NOMO-1 treated with dmso at 0.1 percent for 144 hours (cell line): ENCODE results near the gene NHERF2.
"Not testable (repeated sequence)": the region's sequence is repeated elsewhere in the genome, so short reads cannot be mapped to it uniquely, and the experiment has no call there.

Source experiments
- DNase-seq: peaks from one replicate; lab custom pipeline; 2025; ENCODE audit not compliant: unreplicated experiment; lab: John Stamatoyannopoulos, UW

Gene NHERF2

DNA sequence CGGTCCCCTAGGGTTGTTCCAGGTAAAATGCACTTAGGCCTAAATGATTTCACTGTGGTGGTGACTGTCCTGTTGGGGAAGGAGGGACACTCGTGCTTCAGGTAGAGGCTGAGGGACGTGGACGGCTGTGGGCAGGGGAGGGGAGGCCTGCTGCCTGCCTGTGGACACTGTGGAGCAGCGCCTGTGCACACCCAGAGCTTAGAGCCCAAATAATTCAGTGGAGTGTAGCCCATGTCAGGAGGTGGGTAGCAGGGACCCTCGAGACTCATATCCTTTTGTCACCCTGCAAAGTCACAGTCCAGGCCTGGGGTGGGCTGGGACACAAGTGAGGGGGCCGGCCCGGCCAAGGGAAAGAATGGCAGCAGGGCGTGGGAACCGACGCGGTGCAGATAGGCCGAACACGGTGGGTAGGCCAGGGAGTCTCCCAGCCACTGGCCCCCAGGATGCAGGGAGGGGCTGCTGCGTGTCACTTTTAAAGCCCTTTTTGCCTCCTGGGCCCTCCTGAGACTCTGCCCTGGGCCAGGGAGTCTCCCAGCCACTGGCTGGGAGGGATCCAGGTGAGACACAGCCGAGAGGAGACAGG, 733 bp upstream of the NHERF2 start:
- no peak for DNase-seq

DNA sequence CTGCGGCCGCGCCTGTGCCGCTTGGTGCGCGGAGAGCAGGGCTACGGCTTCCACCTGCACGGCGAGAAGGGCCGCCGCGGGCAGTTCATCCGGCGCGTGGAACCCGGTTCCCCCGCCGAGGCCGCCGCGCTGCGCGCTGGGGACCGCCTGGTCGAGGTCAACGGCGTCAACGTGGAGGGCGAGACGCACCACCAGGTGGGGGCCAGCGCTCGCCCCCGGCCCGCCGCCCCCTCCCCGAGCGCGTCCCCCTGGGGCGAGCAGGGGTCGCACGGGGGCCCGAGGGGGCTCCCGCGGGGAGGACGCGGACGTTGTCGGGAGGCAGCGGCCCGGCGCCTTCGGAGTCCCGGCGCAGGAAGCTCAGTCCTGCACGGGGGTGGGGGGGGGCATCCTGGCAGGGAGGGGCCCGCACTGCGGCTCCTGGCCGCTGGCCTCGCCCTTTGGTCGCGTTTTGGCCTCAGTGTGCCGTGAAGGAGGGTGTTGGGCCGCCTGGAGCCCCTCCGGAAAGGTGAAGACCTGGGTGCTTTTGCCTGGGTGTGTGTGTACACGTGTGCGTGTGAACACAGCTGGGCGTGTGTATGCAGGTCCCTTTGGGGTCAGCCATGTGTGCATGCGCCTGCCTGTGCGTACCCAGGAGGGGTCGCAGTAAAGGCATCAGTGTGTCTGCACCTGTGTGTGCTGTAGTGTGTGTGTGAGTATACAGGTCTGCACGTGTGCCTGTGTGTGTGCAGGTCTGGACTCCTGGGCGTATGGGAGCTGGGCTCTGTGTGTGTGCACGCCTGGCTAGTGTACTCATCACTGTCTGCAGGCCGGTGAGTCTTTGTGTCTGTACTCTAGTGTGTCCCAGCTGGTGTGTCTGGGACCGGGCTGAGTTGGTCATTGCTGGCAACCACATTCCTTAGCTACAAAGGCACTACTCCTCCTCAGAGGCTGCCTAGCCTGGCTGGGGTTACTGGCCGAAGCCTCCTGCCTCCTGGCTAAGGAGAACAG, 615 bp downstream of the NHERF2 start:
- DNase-seq, result no peak

DNA sequence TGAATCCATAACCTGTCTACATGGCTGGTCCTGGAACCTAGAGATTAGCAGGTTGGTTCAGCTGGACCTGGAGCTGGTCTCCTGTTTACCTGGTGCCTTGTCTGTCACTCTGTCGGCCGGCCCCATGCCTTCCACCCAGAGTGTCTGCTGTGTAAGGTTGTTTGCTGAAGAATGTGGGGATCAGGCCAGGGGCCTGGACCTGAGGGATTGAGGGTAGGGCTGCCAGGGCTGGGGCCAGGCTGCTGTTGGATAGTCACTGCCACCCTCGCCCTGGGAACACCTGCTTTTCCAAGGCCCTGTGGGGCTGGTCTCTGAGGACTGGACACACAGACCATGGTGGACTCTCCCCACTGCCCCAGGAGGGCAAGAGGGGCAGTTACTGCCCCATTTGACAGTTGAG, 1.4 kb downstream of the NHERF2 start:
- DNase-seq, result no peak

DNA sequence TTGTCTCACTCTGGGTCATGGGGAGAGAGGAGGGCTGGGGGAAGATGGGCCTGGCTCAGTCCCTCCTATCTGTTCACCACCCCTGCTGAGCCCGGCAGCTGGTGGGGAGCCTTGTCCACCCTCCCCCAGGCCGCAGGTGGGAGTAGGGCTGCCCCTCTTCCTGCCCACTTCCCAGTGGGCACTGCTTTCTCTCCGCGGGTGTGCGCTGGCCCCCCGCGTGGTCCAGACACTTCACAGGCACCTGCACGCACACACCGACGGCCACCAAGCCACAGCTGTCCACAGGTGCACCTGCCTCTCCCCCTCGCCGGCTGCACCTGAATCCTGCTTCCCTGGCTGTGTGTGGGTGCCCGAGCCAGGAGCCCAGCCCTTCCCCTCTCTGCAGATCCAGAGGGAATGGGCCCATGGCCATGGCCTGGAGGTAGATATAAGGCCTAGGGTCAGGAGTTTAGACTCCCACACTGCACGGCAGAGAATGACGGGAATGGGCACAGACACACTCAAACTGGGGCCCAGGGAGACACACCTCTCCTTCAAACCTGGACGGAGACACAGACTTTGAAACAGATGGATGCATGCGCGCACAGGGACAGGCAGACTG, 2.0 kb downstream of the NHERF2 start:
- no peak for DNase-seq

DNA sequence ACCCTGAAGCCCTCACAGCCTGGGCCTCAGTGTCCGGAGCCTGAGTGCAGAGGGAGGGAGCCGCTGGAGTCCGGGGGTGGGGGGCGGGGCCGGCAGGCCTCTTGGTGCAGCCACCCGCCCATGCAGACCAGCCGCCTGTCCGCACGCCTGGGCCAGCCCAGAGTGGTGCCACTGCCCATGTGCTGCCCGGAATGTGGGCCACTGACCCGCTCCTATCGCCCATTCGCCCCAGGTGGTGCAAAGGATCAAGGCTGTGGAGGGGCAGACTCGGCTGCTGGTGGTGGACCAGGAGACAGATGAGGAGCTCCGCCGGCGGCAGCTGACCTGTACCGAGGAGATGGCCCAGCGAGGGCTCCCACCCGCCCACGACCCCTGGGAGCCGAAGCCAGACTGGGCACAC, 2.6 kb downstream of the NHERF2 start:
- DNase-seq, result no peak

DNA sequence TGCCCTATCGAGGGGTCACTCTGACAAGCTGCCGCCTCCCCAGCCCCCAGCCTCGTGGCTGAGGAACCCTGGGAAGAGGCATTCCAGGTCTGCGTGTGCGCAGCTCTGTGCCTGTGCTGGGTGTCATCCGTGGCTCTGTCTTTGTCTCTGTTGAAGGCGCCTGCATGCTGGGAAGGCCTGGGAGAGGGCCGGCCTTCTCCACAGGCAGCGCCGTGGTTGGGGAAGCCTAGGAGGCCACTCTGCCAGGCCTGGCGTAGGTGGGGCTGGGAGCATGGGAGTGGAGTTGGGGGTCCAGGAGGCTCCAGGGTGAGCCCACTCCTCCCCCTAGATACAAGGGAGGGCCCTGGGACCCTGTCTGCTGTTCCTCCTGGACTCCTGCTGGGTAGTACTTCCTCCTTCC, 3.3 kb downstream of the NHERF2 start:
- no peak for DNase-seq

DNA sequence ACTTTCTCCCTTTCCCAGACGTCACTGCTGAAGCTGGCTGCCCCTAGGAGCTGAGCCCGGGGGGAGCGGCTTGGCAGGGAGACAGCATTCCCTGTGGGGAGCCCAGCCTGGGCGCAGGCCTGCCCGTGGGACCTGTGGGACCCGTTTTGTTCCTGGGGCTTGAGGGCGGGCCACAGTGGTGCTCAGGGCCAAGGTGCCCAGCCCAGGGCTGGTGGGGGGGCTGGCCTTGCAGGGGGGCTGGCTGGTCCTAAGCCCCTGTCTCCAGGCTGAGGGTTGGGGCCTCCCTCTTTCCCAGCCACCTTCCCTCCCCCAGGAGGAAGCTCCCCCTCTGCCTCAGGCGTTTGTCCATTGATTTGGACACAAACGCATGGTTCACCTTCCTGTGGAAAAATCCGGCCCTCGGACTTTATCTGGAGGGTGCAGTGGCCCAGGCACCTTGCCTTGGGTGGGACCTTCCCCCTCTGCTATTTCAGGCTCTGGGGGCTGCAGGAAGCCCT, 4.4 kb downstream of the NHERF2 start:
- no peak for DNase-seq

DNA sequence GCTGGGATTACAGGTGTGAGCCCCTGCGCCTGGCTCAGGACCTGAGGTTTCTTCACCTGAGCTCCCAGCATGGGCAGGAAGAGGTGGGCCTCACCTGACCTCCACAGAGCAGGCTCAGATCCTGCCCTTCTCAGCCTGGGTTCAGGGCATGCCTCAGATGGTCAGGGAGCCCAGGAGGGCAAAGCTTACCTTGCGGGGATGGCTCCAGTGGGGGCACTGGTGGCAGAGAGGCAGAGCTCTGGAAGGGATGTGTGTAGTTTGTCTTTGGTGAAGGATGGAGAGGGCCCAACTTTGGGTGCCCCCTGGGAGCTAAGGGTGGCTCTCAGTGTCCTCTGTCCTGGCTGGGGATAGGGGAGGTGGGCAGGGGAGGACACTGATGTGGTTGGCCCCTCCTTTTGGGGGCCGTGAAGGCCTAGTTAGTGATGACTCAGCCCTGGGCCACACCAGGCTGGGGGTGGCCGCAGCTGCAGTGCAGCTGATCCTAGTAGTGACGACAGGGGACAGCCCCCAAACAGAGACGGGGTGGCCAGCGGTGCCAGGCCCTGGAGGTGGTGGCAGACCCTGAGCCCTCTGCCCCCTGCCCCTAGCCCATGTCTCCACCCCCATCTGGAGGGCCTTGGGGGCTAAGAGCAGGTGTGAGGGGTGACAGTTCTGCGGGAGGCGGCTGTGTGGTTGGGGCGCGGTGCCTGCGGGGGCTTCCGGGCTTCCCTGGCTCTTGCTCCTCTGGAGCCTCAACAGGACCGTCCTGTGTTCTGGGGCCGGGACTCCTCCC, 5.8 kb downstream of the NHERF2 start:
- no peak for DNase-seq

DNA sequence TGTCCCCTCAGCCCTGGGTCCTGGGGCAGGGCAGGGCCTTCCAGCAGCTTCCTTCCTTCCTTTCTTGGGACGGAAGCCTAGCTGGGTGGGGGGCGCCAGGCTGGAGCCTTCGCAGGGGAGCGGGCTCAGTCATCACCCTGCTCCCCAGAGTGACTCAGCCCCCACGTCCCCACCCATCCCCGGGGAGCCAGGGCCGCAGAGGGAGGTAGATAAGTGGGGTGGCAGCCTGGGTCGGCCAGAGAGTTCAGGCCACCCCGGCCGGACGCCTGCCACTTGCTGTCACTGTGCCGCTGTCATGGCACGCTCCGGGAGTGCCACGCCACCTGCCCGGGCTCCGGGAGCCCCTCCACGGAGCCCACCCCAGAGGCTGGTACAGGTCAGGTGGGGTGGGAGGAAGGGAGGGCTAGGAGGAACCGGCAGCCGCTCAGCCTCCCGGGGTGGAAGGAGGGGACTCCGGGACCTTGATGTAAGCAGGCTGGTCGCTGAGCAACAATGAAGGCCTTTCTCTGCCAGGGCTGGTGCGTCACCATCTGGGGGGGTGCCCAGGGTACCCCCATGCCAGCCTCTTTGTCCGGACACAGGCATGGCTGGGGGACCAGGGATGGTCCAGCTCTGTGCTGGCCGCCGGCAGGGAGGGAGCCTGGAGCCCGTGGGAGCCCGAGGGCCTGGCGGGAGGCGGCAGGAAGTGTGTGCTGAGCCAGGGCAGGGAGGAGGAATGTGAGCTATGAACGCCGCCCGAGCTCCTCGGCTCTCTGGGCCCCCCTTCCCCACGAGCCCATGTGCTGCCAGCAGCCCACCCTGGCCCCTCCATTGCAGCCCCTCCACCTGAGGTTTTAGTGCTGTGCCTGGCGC, 6.6 kb downstream of the NHERF2 start:
- DNase-seq, result no peak

DNA sequence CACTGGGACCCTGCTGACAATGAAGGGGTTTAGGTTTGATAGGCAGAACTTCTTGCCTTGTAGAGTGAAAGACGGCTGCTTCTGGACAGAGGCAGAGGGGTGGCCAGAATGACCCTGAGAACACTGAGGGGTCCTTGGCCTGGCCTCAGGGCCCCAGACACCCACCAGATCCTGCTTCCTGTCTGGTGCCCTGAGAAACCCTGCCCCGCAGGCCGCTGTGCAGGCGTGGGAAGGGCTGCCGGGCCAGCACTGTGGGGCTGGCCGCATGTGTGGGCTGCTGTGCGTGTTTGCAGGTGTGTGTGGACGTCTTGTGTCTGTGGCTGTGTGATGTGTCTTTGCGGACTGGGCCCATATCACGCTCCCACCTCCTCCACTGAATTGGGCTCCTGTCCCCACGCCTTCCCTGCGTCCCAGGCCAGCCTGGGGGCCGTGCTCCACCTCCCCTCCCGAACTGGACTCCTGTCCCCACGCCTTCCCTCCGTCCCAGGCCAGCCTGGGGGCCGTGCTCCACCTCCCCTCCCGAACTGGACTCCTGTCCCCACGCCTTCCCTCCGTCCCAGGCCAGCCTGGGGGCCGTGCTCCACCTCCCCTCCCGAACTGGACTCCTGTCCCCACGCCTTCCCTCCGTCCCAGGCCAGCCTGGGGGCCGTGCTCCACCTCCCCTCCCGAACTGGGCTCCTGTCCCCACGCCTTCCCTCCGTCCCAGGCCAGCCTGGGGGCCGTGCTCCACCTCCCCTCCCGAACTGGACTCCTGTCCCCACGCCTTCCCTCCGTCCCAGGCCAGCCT, 7.4 kb downstream of the NHERF2 start:
- DNase-seq, result not testable (repeated sequence)

DNA sequence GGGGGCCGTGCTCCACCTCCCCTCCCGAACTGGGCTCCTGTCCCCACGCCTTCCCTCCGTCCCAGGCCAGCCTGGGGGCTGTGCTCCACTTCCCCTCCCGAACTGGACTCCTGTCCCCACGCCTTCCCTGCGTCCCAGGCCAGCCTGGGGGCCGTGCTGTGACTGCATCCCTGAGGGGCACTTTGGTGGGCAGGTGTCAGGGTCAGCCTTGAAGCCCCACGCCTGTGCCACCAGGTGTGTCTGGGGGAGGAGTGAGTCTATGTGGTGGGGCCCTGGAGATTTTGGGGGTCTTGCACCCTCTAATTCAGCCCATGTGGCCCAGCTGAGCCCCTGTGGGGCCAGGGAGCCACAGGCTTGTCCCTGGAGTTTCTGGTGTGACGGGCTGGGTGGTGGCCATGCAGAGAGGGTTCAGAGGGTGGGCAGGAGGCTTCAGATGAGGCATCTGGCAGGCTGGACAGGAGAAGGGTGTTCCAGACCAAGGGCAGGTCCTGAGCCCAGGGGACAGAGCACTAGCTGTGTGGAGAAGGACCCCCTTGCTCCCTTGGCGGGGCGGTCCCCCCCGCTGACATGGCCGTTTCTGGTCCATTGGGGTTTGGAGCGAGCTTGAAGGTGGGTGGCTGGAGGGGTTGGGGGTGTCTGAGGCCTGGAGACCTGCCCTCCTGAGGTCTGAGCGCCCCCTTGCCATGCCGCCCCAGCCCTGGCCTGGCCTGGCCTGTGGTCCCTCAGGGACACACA, 8.2 kb downstream of the NHERF2 start:
- DNase-seq, result no peak

DNA sequence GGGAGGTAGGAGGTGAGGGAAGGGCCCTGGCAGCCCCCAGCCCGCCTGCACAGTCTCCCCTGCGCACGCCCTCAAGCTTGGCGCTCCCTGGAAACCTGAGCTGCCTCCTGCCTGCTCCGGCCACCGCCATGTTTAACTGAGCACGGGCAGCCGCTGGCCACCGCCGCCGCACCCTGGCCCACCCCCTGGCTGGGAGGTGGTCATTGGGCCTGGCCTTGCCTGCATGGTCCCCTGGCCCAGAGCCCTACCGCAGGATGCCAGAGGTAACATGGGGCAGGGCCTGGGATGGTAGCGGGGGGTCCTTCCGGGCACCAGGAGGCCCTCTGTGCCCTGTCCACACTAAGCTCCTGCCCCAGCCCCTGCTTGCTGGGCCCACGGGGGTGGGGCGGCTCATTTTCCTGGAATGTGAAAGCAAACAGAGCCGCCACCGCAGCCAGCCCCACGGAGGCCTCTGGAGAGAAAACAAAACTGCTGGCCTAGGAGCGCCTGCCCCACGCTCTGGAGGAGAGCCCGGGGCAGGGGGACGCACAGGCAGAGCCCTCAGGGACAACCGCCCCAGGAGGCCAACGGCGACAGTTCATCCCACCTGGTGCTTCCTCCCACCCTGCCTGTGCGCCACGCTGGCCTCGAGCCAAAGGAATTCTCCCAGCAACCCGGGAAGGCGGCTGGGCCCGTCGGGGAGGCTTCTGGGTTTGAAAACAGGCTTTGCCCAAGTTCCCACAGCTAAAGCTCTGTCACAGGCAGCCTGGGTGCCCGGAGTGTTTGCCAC, 8.9 kb downstream of the NHERF2 start:
- no peak for DNase-seq

DNA sequence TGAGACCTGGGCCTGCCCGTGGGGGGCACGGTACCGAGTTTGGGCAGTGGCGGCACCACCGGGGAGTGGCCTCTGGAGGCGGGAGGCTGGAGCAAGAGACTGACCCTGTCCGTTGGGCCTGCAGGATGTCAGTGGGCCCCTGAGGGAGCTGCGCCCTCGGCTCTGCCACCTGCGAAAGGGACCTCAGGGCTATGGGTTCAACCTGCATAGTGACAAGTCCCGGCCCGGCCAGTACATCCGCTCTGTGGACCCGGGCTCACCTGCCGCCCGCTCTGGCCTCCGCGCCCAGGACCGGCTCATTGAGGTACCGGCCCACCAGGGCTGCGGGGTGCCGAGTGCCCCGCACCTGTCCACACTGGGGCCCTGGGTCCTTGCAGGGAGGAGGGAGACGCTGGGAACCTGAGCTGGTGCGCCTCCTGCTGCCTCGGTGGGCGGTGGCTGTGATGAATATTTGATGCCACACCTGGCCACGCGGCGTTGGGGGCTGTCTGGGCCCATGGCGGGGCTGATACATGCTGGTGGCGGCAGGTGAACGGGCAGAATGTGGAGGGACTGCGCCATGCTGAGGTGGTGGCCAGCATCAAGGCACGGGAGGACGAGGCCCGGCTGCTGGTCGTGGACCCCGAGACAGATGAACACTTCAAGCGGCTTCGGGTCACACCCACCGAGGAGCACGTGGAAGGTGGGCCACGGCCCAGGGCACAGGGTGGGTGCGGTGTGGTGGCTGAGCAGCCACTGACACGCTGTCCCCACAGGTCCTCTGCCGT, 9.7 kb downstream of the NHERF2 start:
- no peak for DNase-seq

DNA sequence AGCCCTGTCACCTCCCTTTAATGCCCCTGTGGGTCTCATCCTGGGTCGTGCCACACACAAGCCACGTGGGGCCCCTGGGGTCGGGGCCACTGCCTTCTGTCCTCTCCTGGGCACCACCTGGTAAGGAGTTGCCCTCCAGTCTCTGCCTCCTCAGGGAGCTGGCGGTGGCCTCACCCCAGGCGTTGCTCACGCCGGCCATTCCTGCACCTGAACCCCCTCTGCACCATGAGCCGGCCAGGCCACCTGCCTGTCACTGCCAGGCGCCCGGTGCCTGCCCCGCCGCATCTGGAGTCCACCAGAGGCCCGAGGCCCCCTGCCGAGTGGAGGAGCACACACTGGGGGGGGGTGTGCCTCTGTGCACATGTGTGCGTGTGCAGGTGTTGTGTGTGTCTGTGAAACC, 10.4 kb downstream of the NHERF2 start:
- no peak for DNase-seq

DNA sequence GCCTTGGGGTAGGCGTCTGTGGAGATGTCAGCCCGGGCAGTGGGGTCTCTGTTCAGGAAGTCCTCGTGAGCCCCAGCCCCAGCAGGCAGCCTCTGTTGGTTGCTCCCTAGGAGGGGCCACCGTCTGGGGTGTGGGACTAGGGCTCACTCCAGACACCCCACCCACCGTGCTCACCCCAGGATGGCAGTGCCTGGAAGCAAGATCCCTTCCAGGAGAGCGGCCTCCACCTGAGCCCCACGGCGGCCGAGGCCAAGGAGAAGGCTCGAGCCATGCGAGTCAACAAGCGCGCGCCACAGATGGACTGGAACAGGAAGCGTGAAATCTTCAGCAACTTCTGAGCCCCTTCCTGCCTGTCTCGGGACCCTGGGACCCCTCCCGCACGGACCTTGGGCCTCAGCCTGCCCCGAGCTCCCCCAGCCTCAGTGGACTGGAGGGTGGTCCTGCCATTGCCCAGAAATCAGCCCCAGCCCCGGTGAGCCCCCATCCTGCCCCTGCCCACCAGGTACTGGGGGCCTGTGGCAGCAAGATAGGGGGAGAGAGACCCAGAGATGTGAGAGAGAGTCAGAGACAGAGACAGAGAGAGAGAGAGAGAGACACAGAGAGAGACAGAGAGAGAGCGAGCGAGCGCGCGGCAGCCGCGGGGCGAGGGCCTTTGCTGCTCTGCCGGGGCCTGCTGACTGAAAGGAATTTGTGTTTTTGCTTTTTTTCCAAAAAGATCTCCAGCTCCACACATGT, 11.1 kb downstream of the NHERF2 start:
- DNase-seq, result no peak

DNA sequence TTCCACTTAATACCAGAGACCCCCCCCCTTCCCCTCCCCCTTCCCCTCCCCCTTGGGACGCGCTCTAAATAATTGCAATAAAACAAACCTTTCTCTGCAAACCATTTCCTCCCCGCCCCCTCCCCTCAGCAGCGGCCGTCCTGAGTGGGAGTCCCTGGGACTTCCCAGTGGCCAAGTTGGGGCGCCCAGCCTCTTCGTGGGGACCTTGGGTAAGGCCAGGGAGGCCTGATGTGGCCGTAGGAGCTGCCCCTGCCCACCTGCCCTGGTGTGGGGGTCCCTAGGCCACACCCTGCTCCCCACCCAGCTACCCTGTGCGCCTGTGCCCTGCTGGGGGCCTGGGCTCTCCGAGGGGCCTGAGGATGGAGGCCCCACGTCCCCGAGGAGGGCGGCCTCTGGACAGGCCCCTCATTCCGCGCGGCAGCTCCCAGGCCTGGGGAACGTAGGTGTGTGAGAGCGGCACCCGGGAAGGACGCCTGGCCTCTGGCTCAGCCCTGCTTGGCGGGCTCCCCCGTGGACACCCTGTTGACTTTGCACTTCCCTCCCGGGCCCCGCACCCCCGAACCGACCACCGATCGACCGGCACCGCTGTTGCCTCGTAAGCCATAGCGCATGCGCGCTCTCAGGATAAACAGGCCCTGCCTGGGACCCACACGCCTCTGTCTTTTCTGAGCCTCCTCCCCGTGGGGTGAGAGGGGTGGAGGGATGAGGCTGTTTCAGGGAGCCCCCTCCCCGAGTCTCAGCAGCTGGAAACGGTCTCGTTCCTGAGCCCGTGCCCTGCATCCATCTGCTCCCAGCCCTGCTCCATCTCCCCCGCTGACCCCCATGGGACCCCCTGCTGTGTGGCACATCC, 11.9 kb downstream of the NHERF2 start:
- DNase-seq, result no peak
